ENCODE data around the gene CACNG1.

CACNG1 gene

DNA sequence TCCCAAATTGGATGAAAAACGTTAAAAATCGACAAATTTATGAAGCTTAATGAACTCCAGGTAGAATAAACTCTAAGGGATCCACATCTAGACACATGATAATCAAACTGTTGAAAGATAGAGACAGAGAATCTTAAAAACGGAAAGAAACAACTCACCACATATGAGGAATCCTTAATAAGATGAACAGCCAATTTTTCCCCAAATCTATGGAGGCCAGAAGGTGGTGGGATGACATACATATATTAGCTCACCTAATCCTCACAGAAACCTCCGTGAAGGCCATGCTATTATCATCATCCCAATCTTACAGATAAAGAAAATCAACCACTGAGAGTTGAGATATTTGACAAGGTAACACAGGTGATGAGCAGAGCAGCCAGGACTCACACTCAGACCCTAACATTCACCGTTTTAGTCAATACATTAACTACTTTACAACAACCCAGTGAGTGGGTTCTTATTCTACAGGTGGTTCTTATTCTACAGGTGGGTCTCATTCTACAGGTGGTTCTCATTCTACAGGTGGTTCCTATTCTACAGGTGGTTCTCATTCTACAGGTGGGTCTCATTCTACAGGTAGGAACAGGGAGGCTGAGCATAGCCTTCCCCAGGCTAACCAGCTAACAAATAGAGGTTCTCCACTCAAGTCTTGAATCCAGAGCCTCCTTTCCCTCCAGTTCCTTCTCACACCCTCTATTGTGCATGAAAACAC is 4.8 kb downstream of the CACNG1 start:
- no peak overlapping the region for H3K4me3 ChIP-seq (ENCODE audit: low read depth, low read length)
- DNase-seq (ENCODE audit: low read depth) = no peak
- TF ChIP-seq, protein P1, sequence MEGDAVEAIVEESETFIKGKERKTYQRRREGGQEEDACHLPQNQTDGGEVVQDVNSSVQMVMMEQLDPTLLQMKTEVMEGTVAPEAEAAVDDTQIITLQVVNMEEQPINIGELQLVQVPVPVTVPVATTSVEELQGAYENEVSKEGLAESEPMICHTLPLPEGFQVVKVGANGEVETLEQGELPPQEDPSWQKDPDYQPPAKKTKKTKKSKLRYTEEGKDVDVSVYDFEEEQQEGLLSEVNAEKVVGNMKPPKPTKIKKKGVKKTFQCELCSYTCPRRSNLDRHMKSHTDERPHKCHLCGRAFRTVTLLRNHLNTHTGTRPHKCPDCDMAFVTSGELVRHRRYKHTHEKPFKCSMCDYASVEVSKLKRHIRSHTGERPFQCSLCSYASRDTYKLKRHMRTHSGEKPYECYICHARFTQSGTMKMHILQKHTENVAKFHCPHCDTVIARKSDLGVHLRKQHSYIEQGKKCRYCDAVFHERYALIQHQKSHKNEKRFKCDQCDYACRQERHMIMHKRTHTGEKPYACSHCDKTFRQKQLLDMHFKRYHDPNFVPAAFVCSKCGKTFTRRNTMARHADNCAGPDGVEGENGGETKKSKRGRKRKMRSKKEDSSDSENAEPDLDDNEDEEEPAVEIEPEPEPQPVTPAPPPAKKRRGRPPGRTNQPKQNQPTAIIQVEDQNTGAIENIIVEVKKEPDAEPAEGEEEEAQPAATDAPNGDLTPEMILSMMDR (IDR thresholded peaks at IDR 0.05; ENCODE audit: low read depth, low read length, missing control alignments) = no peak
- in situ Hi-C loops (cut with HindIII; ENCODE audit: low sequenced_read_pairs) = no loop called here

- H3K4me3 ChIP-seq (ENCODE audit: low read depth, low read length) = no peak overlapping the region
- TF ChIP-seq, protein P1 (IDR thresholded peaks at IDR 0.05; ENCODE audit: low read depth, low read length, missing control alignments) = no peak
- in situ Hi-C loops (cut with HindIII; ENCODE audit: low sequenced_read_pairs) = no loop called here
- no peak for DNase-seq (ENCODE audit: low read depth)
Observed at GRCh38 chr17:67050066-67050465, 5.7 kb downstream of the CACNG1 start.

GRCh38 chr17:67050471-67051154 is 6.3 kb downstream of the CACNG1 start:
- in situ Hi-C loops (cut with HindIII; ENCODE audit: low sequenced_read_pairs) = no loop called here
- H3K4me3 ChIP-seq (ENCODE audit: low read depth, low read length) = no peak overlapping the region
- TF ChIP-seq, protein P1 (IDR thresholded peaks at IDR 0.05; ENCODE audit: low read depth, low read length, missing control alignments) = no peak
- no peak for DNase-seq (ENCODE audit: low read depth)

- H3K4me3 ChIP-seq (ENCODE audit: low read depth, low read length) = no peak overlapping the region
- DNase-seq (ENCODE audit: low read depth) = no peak
- in situ Hi-C loops (cut with HindIII; ENCODE audit: low sequenced_read_pairs) = no loop called here
- TF ChIP-seq, protein P1 (IDR thresholded peaks at IDR 0.05; ENCODE audit: low read depth, low read length, missing control alignments) = no peak
Observed at GRCh38 chr17:67051155-67051538, 6.8 kb downstream of the CACNG1 start.

DNA sequence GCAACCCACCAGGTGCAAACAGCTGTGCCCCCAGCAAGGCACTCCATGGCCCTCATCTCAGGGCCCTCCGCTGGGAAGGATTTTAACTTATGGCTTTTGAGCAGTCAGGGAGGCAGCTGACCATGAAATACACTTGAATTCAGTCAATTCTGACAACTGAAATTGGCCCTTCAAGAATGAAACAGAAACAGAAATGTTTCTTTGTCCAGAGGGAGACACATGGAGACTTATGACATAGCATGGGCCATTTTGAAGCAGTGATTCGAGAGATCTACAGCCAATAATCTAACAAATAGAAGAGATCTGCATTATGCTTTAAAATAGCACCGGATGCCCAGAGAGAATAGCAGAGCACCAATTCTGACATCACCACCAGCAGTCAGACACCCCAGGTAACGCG is 7.5 kb downstream of the CACNG1 start:
- TF ChIP-seq, protein P1 (IDR thresholded peaks at IDR 0.05; ENCODE audit: low read depth, low read length, missing control alignments) = no peak
- in situ Hi-C loops (cut with HindIII; ENCODE audit: low sequenced_read_pairs) = no loop called here
- H3K4me3 ChIP-seq (ENCODE audit: low read depth, low read length) = no peak overlapping the region
- DNase-seq (ENCODE audit: low read depth) = no peak

DNA sequence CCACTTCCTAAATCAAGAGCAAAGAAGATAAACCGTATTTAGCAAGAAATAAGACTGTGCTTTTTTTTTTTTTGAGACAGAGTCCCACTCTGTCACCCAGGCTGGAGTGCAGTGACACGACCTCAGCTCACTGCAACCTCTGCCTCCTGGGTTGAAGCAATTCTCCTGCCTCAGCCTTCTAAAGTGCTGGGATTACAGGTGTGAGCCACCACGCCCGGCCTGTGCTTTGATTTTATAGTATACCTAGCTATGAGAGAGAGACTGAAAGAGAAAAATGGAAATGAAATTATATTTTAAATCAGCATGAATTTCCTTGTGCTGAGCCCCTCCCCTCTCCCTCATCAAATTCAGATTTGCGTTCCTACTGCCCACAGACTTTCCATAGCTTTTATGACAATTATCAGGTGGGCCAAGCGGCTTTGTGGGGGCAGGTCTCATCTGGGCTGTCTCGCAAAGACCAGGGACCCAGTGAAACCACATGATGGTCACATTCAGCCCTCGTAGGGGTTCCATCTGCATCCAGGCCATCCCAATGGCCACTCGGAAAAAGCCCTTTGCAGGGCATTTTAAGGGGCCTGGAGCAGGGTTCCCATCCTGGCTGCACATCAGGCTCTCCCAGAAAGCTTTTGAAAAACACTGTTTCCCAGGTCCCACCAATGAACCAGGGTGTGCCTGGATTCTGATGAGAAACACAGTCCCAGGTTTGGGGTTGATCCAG is 8.5 kb downstream of the CACNG1 start:
- in situ Hi-C loops (cut with HindIII; ENCODE audit: low sequenced_read_pairs) = no loop called here
- TF ChIP-seq, protein P1 (IDR thresholded peaks at IDR 0.05; ENCODE audit: low read depth, low read length, missing control alignments) = no peak
- DNase-seq (ENCODE audit: low read depth) = no peak
- H3K4me3 ChIP-seq (ENCODE audit: low read depth, low read length) = no peak overlapping the region

Data from astrocyte of the cerebellum (primary cell).